Measurements from ENCODE around the gene EPHA8.

DNA sequence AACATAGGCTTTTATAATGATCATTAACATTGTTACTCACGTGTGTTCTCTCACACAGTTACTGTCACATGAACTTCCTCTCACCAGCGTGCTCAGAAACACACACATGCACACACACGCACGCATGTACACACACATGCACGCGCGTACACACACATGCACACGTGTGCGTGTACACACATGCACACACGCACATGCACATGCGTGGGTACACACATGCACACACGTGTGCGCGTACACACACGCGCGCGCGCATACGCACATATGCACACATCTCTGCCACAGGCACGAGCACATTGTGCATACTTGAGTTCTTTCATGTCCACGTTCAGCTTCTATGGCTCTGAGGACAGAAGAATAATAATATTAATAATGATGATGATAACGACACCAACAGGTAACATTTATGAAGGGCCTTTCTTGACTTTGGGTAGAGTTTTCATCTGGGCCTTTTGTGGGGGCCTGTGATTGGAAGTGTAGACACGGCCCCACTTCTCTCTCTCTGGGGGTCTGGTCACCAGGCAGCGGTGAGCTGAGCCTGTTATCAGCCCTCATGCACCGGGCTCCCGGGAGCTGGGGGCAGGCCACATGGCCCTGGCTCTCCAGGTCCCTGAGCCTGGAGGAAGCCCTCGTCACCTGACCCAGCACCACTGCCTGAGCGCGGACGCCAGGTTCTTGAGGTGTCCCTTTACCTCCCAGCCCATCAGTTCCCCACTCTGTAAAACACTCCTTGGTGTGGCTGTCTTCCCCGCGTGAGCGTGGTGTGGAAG lies 7.0 kb downstream of the EPHA8 start:
- TF ChIP-seq EZH2phosphoT487 (IDR thresholded peaks at IDR 0.05; ENCODE audit: low read length), result no peak
- no peak for TF ChIP-seq EZH2 (optimal IDR thresholded peaks at IDR 0.05; ENCODE audit: low read depth, low read length)
- TF ChIP-seq, protein P1, sequence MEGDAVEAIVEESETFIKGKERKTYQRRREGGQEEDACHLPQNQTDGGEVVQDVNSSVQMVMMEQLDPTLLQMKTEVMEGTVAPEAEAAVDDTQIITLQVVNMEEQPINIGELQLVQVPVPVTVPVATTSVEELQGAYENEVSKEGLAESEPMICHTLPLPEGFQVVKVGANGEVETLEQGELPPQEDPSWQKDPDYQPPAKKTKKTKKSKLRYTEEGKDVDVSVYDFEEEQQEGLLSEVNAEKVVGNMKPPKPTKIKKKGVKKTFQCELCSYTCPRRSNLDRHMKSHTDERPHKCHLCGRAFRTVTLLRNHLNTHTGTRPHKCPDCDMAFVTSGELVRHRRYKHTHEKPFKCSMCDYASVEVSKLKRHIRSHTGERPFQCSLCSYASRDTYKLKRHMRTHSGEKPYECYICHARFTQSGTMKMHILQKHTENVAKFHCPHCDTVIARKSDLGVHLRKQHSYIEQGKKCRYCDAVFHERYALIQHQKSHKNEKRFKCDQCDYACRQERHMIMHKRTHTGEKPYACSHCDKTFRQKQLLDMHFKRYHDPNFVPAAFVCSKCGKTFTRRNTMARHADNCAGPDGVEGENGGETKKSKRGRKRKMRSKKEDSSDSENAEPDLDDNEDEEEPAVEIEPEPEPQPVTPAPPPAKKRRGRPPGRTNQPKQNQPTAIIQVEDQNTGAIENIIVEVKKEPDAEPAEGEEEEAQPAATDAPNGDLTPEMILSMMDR (IDR thresholded peaks at IDR 0.05; ENCODE audit: low read length), result no peak

All from MM.1S (cell line).